ENCODE results near the gene RNF125. TPM values are rescaled to one million over a fixed set of nuclear protein-coding genes. Genes with fewer than 3 reads are reported as not detected.

RNF125 gene
- polyA plus RNA-seq, 2 of the 4 experiments (the other 2 are of a cell fraction): 0.14 to 0.30 TPM

- TF ChIP-seq HOXA7 (CRISPR knock-in tag; IDR thresholded peaks at IDR 0.05): no peak
These were observed 76.7 kb downstream of the RNF125 start (continued) for GRCh38 chr18:32095192-32095899.

DNA sequence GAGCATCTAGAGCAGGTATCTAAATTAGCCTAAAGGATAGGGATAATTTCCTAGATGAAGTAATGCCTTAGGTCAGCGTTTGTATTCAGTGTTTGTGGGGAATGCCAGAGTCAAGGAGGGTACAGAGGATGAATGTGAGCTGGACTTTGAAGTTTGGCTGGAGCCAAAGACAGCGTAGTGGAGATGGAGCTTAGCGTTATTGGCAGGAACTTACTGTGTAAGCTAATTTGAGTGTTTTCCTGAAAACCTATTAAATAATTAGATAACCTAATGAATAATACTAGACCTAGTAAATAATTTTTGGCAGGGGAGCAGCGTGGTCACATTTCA is 77.2 kb downstream of the RNF125 start:
- ChIA-PET POLR2A (no interaction called here), CTCF (no interaction called here)

DNA sequence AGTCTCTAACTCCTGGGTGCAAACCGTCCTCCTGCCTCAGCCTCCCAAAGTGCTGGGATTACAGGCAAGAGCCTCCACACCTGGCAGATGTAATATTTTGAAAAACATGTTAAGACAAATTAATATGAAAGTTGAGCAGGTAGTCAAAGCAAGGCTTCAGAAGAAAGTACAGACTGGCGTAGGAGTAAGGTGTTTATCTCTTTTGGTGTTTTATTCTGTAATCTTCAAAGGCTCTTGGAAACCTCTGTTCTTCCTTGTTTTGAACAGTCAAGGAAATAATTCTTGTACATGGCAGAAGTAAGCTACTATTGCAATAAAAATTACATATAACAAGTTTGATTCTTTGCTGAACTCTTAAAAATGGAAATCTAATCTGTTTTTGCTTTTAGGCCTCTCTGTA is 78.3 kb downstream of the RNF125 start:
- peaks cover 13% of the 10 kb centered on the region for H3K4me1 ChIP-seq
- H3K9me3 ChIP-seq: no peaks in the 10 kb centered on the region
- POLR2A ChIA-PET: no interaction called here
- H3K27ac ChIP-seq: no peak overlapping the region
- 89% methylated on average over 2 of the region's 2 CpGs for WGBS (ENCODE audit: missing lambda C conversion rate)
- no peak for ATAC-seq
- no peak for TF ChIP-seq HOXA7 (CRISPR knock-in tag; IDR thresholded peaks at IDR 0.05)
- no peak for TF ChIP-seq POLR2A (IDR thresholded peaks at IDR 0.05; ENCODE audit: low read length)
- CTCF ChIA-PET: no interaction called here
- FAIRE-seq: no peak
- H3K4me2 ChIP-seq: no peak overlapping the region
- no peak for DNase-seq (ENCODE audit: low read depth in 1 of 2, low spot score in 1 of 2)
- no peak overlapping the region for H3K4me3 ChIP-seq

More for the DNA sequence above, 77.2 kb downstream of the RNF125 start:
- Histone ChIP-seq H3K4me3 (no peak overlapping the region), H3K9me3 (no peaks in the 10 kb centered on the region), H3K27ac (no peak overlapping the region), H3K4me2 (no peak overlapping the region), H3K4me1 (peaks cover 13% of the 10 kb centered on the region)
- no peak for ATAC-seq
- FAIRE-seq: no peak
- 80% methylated on average over 4 of the region's 4 CpGs for WGBS (ENCODE audit: missing lambda C conversion rate)
- no peak for DNase-seq (ENCODE audit: low read depth in 1 of 2, low spot score in 1 of 2)
- no peak for TF ChIP-seq CBX2 (IDR thresholded peaks at IDR 0.05; ENCODE audit: borderline replicate concordance, low read depth)
- no peak for TF ChIP-seq POLR2A (IDR thresholded peaks at IDR 0.05; ENCODE audit: low read length)
- no peak for TF ChIP-seq CTCF (IDR thresholded peaks at IDR 0.05)
- TF ChIP-seq FOSL2 (IDR thresholded peaks at IDR 0.05): no peak
- no peak for TF ChIP-seq FOSL2 (CRISPR knock-in tag; IDR thresholded peaks at IDR 0.05)
- no peak for TF ChIP-seq EHMT2 (IDR thresholded peaks at IDR 0.05; ENCODE audit: low read depth)
- TF ChIP-seq USF2 (IDR thresholded peaks at IDR 0.05): no peak
- no peak for TF ChIP-seq JUN (IDR thresholded peaks at IDR 0.05)

GRCh38 chr18:32104516-32104915 is 85.9 kb downstream of the RNF125 start:
- ATAC-seq: no peak
- ChIA-PET POLR2A (no interaction called here), CTCF (interaction anchor here (0.6 kb wide), 1 partner anchor 112 kb away, joined by 3 read pairs; no protein-coding TSS in a partner anchor)

DNA sequence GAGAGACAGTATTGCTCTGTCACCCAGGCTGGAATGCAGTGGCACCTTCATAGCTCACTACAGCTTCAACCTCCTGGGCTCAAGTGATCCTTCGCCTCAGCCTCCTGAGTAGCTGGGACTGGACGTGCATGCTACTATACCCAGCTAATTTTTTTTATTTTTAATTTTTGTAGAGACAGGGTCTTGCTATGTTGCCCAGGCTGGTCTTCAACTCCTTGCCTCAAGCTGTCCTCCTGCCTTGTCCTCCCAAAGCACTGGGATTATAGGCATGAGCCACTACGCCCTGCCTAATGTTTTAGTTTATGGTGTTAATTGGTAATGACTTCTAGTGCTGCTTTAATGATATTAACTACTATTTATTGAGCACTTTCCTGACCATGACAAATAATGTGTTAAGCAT is 91.4 kb downstream of the RNF125 start:
- no peak overlapping the region for H3K4me2 ChIP-seq
- WGBS (ENCODE audit: missing lambda C conversion rate): 90% methylated on average over 3 of the region's 3 CpGs
- CTCF ChIA-PET: no interaction called here
- no peak overlapping the region for H3K4me3 ChIP-seq
- FAIRE-seq (no peak), DNase-seq (ENCODE audit: low read depth in 1 of 2, low spot score in 1 of 2) (no peak), ATAC-seq (no peak)
- TF ChIP-seq ZFP36 (IDR thresholded peaks at IDR 0.05; ENCODE audit: borderline replicate concordance, partially characterized antibody) (no peak), HDAC2 (IDR thresholded peaks at IDR 0.05) (no peak), NR3C1 (IDR thresholded peaks at IDR 0.05) (no peak), RAD21 (conservative IDR thresholded peaks at IDR 0.05 in 1 of 2, IDR thresholded peaks at IDR 0.05 in 1 of 2) (no peak), BCL3 (IDR thresholded peaks at IDR 0.05) (no peak), SMC3 (IDR thresholded peaks at IDR 0.05) (no peak), ZNF302 (CRISPR knock-in tag; IDR thresholded peaks at IDR 0.05) (no peak), NPAS2 (CRISPR knock-in tag; IDR thresholded peaks at IDR 0.05; ENCODE audit: borderline replicate concordance) (no peak), FOSL2 (IDR thresholded peaks at IDR 0.05) (no peak), FOSL2 (CRISPR knock-in tag; IDR thresholded peaks at IDR 0.05) (no peak), RCOR1 (IDR thresholded peaks at IDR 0.05; ENCODE audit: low read depth, low read length) (no peak)
- TF ChIP-seq, protein P1, sequence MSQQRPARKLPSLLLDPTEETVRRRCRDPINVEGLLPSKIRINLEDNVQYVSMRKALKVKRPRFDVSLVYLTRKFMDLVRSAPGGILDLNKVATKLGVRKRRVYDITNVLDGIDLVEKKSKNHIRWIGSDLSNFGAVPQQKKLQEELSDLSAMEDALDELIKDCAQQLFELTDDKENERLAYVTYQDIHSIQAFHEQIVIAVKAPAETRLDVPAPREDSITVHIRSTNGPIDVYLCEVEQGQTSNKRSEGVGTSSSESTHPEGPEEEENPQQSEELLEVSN (IDR thresholded peaks at IDR 0.05; ENCODE audit: borderline replicate concordance, low read depth): no peak
- POLR2A ChIA-PET: no interaction called here
- no peaks in the 10 kb centered on the region for H3K9me3 ChIP-seq
- peaks cover 10% of the 10 kb centered on the region for H3K4me1 ChIP-seq
- no peak overlapping the region for H3K27ac ChIP-seq

More at GRCh38 chr18:32104516-32104915, 85.9 kb downstream of the RNF125 start:
- no peak overlapping the region for H3K4me2 ChIP-seq
- FAIRE-seq: no peak
- no peaks in the 10 kb centered on the region for H3K4me1 ChIP-seq
- 84% methylated on average over 2 of the region's 2 CpGs for WGBS (ENCODE audit: missing lambda C conversion rate)
- TF ChIP-seq HOXB13 (CRISPR knock-in tag; IDR thresholded peaks at IDR 0.05; ENCODE audit: low read depth): no peak
- no peak for TF ChIP-seq TP53 (CRISPR knock-in tag; IDR thresholded peaks at IDR 0.05)
- TF ChIP-seq CHD2 (IDR thresholded peaks at IDR 0.05; ENCODE audit: low read length, partially characterized antibody): no peak
- TF ChIP-seq HOXA7 (CRISPR knock-in tag; IDR thresholded peaks at IDR 0.05): no peak
- DNase-seq (ENCODE audit: low read depth in 1 of 2, low spot score in 1 of 2): no peak
- H3K9me3 ChIP-seq: no peaks in the 10 kb centered on the region
- no peak overlapping the region for H3K4me3 ChIP-seq
- H3K27ac ChIP-seq: no peak overlapping the region
